Panc1 (cell line): Measurements from ENCODE around the gene HS6ST3. TPM values are rescaled to one million over a fixed set of nuclear protein-coding genes. Genes with fewer than 3 reads are reported as not detected.

Experiments used
- ATAC-seq: fragments of 200-7000 bp; cut with Tn5 transposase; 2 replicates; pipeline ENCODE4 v1.9.1; 2020; ENCODE audit warnings: mild to moderate bottlenecking, moderate library complexity
- BruUV-seq: library from RNA; stranded (reverse); fragments of 400-500 nt; replicated peaks from 2 replicates; lab custom pipeline; 2021; lab: Mats Ljungman, UMichigan
- CTCF ChIA-PET: fragments of 300-600 bp; sonication (Branson Sonifier 250); formaldehyde crosslinking; loops from one replicate; lab custom pipeline; 2022; ENCODE audit warnings: antibody characterized with exemption; lab: Charles Lee
- POLR2A ChIA-PET: fragments of 300-600 bp; sonication (Branson Sonifier 250); formaldehyde crosslinking; loops from one replicate; lab custom pipeline; 2022; ENCODE audit warnings: antibody characterized with exemption; lab: Charles Lee
- DNase-seq: peaks from one replicate; pipeline ENCODE4 v3.0.0-alpha.2; 2010; ENCODE audit warnings: low read depth, low spot score
- H3K27ac ChIP-seq: 2 replicates; pipeline ENCODE4 v1.5.1; 2011; ENCODE audit warnings: mild to moderate bottlenecking, low read length, inconsistent platforms
- H3K27me3 ChIP-seq: fragments of 200-500 bp; sonication (Bioruptor generic); 2 replicates; pipeline ENCODE4 v1.6.0; 2014; ENCODE audit warnings: low read length, inconsistent platforms; ENCODE audit not compliant: control insufficient read depth, insufficient read depth
- H3K36me3 ChIP-seq: fragments of 200-500 bp; sonication (Bioruptor generic); 2 replicates; pipeline ENCODE4 v1.5.1; 2014; ENCODE audit warnings: inconsistent platforms, mild to moderate bottlenecking, low read length, moderate library complexity; ENCODE audit not compliant: control insufficient read depth, insufficient read depth
- H3K4me1 ChIP-seq: 2 replicates; pipeline ENCODE4 v1.5.1; 2011; ENCODE audit warnings: inconsistent platforms, mild to moderate bottlenecking, low read length, moderate library complexity; ENCODE audit not compliant: control insufficient read depth, insufficient read depth
- H3K4me3 ChIP-seq, 2 experiments: 2 replicates each; pipeline ENCODE4 v1.5.1; 2011 to 2012; ENCODE audit warnings: low read depth in 2 of 2, low read length in 2 of 2, mild to moderate bottlenecking in 2 of 2, inconsistent platforms in 1 of 2, moderate library complexity in 1 of 2
- H3K9me3 ChIP-seq: fragments of 200-500 bp; sonication (Bioruptor generic); 2 replicates; pipeline ENCODE4 v1.5.1; 2014; ENCODE audit warnings: low read depth, mild to moderate bottlenecking, inconsistent platforms, low read length, moderate library complexity; ENCODE audit not compliant: control insufficient read depth, insufficient read depth
- POLR2AphosphoS5 ChIP-seq: IDR thresholded peaks from 2 replicates; pipeline ENCODE4 v1.6.1; 2012; ENCODE audit warnings: mild to moderate bottlenecking, low read depth, low read length, moderate library complexity
- REST ChIP-seq, 2 experiments: IDR thresholded peaks; 2 replicates each; pipeline ENCODE4 v1.6.1; 2011 to 2012; ENCODE audit warnings: low read depth in 2 of 2, control low read depth in 1 of 2, low read length in 1 of 2, mild to moderate bottlenecking in 1 of 2, moderate library complexity in 1 of 2; ENCODE audit not compliant: insufficient read depth in 1 of 2
- SIN3A ChIP-seq: IDR thresholded peaks from 2 replicates; pipeline ENCODE4 v1.6.1; 2012; ENCODE audit warnings: low read depth, mild to moderate bottlenecking, low read length, moderate library complexity, borderline replicate concordance; ENCODE audit not compliant: insufficient read depth
- TCF7L2 ChIP-seq: IDR thresholded peaks from 2 replicates; pipeline ENCODE4 v1.6.1; 2011; ENCODE audit warnings: mild to moderate bottlenecking, low read depth, low read length, inconsistent platforms
- in situ Hi-C: cut with HindIII; loops from 2 replicates; pipeline ENCODE4 v1.10.0; 2016; ENCODE audit warnings: low sequenced_read_pairs, low pct_unique_long_range_greater_than_20kb
- intact Hi-C: fragments of 100-400 bp; cut with micrococcal nuclease; formaldehyde crosslinking; loops from one replicate; pipeline ENCODE4 v1.10.0; 2022; ENCODE audit not compliant: unreplicated experiment
- total RNA-seq: library from RNA; stranded (reverse); gene quantifications from one replicate; pipeline ENCODE4 v1.2.1, GENCODE V29; 2021; ENCODE audit not compliant: unreplicated experiment
- TF ChIP-seq, protein P1 (sequence below): fragments of 450-650 bp; IDR thresholded peaks from 2 replicates; pipeline ENCODE4 v1.5.1; 2017; ENCODE audit warnings: mild to moderate bottlenecking

Gene HS6ST3
- total RNA-seq, 1 experiment from 2014 or later: 0.13 TPM

DNA sequence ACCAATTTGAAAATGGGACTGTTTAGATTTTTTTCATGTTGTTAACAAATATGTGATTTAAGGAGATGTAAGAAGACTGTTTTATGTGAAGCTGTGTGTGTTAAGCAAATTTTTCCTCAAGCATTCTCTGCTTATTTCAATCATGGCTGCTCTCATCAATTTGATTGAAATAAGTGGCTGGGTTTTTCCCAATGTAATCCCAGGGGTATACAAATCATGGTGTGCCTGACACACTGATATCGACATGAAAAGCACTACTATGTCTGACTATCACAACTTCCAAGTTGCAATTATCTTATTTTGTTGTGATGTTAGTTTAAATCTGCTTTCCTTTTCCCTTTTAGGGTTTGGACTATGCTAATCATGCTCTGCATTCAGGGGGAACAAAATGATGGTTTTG, 283.7 kb downstream of the HS6ST3 start:
- intact Hi-C loops (no loop called here), in situ Hi-C loops (no loop called here)
- H3K4me3 ChIP-seq: no peak overlapping the region
- H3K27me3 ChIP-seq: no peaks in the 10 kb centered on the region
- DNase-seq (no peak), ATAC-seq (no peak)
- H3K4me1 ChIP-seq: no peaks in the 10 kb centered on the region
- BruUV-seq: no TSS peak
- no peaks in the 10 kb centered on the region for H3K36me3 ChIP-seq
- POLR2A ChIA-PET: no interaction called here
- no peak overlapping the region for H3K27ac ChIP-seq
- TF ChIP-seq SIN3A (no peak), TCF7L2 (no peak), REST (IDR thresholded peaks at IDR 0.05; ENCODE audit: insufficient read depth in 1 of 2, low read depth in 2 of 2, low read length in 1 of 2) (no peak), POLR2AphosphoS5 (no peak)
- TF ChIP-seq, protein P1, sequence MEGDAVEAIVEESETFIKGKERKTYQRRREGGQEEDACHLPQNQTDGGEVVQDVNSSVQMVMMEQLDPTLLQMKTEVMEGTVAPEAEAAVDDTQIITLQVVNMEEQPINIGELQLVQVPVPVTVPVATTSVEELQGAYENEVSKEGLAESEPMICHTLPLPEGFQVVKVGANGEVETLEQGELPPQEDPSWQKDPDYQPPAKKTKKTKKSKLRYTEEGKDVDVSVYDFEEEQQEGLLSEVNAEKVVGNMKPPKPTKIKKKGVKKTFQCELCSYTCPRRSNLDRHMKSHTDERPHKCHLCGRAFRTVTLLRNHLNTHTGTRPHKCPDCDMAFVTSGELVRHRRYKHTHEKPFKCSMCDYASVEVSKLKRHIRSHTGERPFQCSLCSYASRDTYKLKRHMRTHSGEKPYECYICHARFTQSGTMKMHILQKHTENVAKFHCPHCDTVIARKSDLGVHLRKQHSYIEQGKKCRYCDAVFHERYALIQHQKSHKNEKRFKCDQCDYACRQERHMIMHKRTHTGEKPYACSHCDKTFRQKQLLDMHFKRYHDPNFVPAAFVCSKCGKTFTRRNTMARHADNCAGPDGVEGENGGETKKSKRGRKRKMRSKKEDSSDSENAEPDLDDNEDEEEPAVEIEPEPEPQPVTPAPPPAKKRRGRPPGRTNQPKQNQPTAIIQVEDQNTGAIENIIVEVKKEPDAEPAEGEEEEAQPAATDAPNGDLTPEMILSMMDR: no peak
- CTCF ChIA-PET: no interaction called here
- H3K9me3 ChIP-seq: no peaks in the 10 kb centered on the region

DNA sequence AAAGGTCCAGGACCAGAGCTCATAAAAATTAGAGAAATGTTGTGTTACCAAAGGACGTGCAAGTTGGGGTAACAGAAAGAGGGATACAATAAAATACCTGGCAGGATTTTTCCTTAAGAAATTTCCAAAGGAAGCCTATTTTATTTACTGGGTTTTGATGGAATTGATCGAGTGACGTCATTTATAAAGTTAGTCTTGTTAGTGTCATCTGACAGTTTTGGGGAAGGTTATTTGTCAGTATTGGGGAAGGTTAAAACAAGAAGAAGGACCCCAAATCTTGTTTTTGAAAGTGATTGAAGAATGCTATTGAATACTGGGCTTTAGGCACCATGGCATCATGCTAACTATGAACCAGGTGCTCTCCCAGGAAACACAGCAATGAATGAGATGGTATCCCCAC, 287.9 kb downstream of the HS6ST3 start:
- in situ Hi-C loops (no loop called here), intact Hi-C loops (no loop called here)
- H3K4me1 ChIP-seq: no peaks in the 10 kb centered on the region
- no peaks in the 10 kb centered on the region for H3K27me3 ChIP-seq
- DNase-seq: no peak
- ATAC-seq: no peak
- no TSS peak for BruUV-seq
- H3K27ac ChIP-seq: no peak overlapping the region
- POLR2A ChIA-PET: no interaction called here
- no peak overlapping the region for H3K4me3 ChIP-seq
- no peaks in the 10 kb centered on the region for H3K9me3 ChIP-seq
- CTCF ChIA-PET: no interaction called here
- TF ChIP-seq POLR2AphosphoS5 (no peak), SIN3A (no peak), REST (IDR thresholded peaks at IDR 0.05; ENCODE audit: insufficient read depth in 1 of 2, low read depth in 2 of 2, low read length in 1 of 2) (no peak), TCF7L2 (no peak)
- TF ChIP-seq, protein P1: no peak
- H3K36me3 ChIP-seq: no peaks in the 10 kb centered on the region
